GM12878 (cell line): Measurements from ENCODE around the gene C15orf61. TPM values are rescaled to one million over a fixed set of nuclear protein-coding genes. Genes with fewer than 3 reads are reported as not detected.

Experiments used
- BCLAF1 ChIP-seq: fragments of 450-650 bp; IDR thresholded peaks from 2 replicates; pipeline ENCODE4 v1.6.1; 2017; ENCODE audit warnings: antibody characterized with exemption, mild to moderate bottlenecking, moderate library complexity
- E2F8 ChIP-seq: fragments of 450-650 bp; IDR thresholded peaks from 2 replicates; pipeline ENCODE4 v1.6.1; 2018; ENCODE audit warnings: mild to moderate bottlenecking, low read depth, moderate library complexity; ENCODE audit not compliant: partially characterized antibody
- HDGF ChIP-seq: fragments of 450-650 bp; IDR thresholded peaks from 2 replicates; pipeline ENCODE4 v1.6.1; 2016; ENCODE audit warnings: antibody characterized with exemption
- JUND ChIP-seq: IDR thresholded peaks from 2 replicates; pipeline ENCODE4 v1.6.1; 2012; ENCODE audit warnings: low read depth, mild to moderate bottlenecking, low read length, improper control_type of control experiment, moderate library complexity
- MLLT1 ChIP-seq: fragments of 450-650 bp; IDR thresholded peaks from 2 replicates; pipeline ENCODE4 v1.6.1; 2016; ENCODE audit warnings: mild to moderate bottlenecking
- MYB ChIP-seq: fragments of 150-350 bp; IDR thresholded peaks from 2 replicates; pipeline ENCODE4 v1.6.1; 2014; ENCODE audit warnings: mild to moderate bottlenecking, low read depth, low read length, borderline replicate concordance
- RB1 ChIP-seq: fragments of 450-650 bp; formaldehyde crosslinking; IDR thresholded peaks from 2 replicates; pipeline ENCODE4 v1.6.1; 2017; ENCODE audit warnings: mild to moderate bottlenecking, borderline replicate concordance
- RBBP5 ChIP-seq: fragments of 200-600 bp; sonication (generic); conservative IDR thresholded peaks from 2 replicates; pipeline ENCODE4 v1.6.1; 2016
- SMARCA5 ChIP-seq: fragments of 450-650 bp; IDR thresholded peaks from 2 replicates; pipeline ENCODE4 v1.6.1; 2017; ENCODE audit warnings: mild to moderate bottlenecking
- TCF12 ChIP-seq: IDR thresholded peaks from 2 replicates; pipeline ENCODE4 v1.6.1; 2011; ENCODE audit warnings: low read depth, mild to moderate bottlenecking, low read length
- ZBED1 ChIP-seq: IDR thresholded peaks from 2 replicates; pipeline ENCODE4 v1.6.1; 2016; ENCODE audit warnings: borderline replicate concordance
- ZBTB40 ChIP-seq: fragments of 450-650 bp; IDR thresholded peaks from 2 replicates; pipeline ENCODE4 v1.6.1; 2016; ENCODE audit warnings: mild to moderate bottlenecking, moderate library complexity, borderline replicate concordance
- polyA plus RNA-seq, 11 experiments: library from polyadenylated mRNA; depleted of rRNA in 4 of 11; unstranded in 6 of 11; stranded (reverse) in 5 of 11; fragments of >200 nt; fragmentation: Nextera tagmentation in 4 of 11; fragmentation: Illumina TruSeq in 1 of 11; extraction: Ambion mirVana in 4 of 11; extraction: Trizol in 1 of 11; gene quantifications; 1 replicate in 1 of 11; 2 replicates in 10 of 11; pipeline versions ENCODE4 v1.2.1 to v1.2.3, GENCODE V29; 2011 to 2016; ENCODE audit warnings: inconsistent platforms in 2 of 11, missing spikeins in 2 of 11, low read depth in 1 of 11
- total RNA-seq, 4 experiments: library from RNA; depleted of rRNA in 3 of 4; stranded (reverse); fragments of >200 nt in 3 of 4; fragmentation: Illumina TruSeq in 1 of 4; extraction: Trizol in 1 of 4; gene quantifications; 2 replicates each; pipeline versions ENCODE4 v1.2.1 to v1.2.3, GENCODE V29; 2013 to 2021

The C15orf61 gene
- total and polyA plus RNA-seq, 10 of the 15 experiments (the other 5 are each of a cell fraction or from before 2014, with no cell fraction given) = 1.4 to 8.7 (median 4.3) TPM

- peak; percentile 86 for TF ChIP-seq HDGF
- TF ChIP-seq SMARCA5 = peak; percentile 72; the same call in 1 of the 2 replicates
- TF ChIP-seq ZBED1 = peak; percentile 29; the same call in 1 of the 2 replicates
- TF ChIP-seq RB1 = 0 out of 2 replicates have a peak, but pooled peaks have one; percentile 78
- TF ChIP-seq MLLT1 = peak; percentile 66; the same call in 1 of the 2 replicates
- no peak for TF ChIP-seq JUND
- 0 out of 2 replicates have a peak, but pooled peaks have one; percentile 6 for TF ChIP-seq TCF12
- no peak for TF ChIP-seq RBBP5
- TF ChIP-seq E2F8 = no peak
- peak; percentile 80 for TF ChIP-seq ZBTB40
- no peak for TF ChIP-seq MYB
- 0 out of 2 replicates have a peak, but pooled peaks have one; percentile 55 for TF ChIP-seq BCLAF1
- TF ChIP-seq, all 136 proteins: peak for 52
Measured at GRCh38 chr15:67542420-67543347, 21.8 kb downstream of the C15orf61 start, which contains the start of gene MAP2K5 (continued).
